HCT116 (cell line): ENCODE measurements around the gene DTWD1. TPM values are rescaled to one million over a fixed set of nuclear protein-coding genes. Genes with fewer than 3 reads are reported as not detected.

Source experiments
- ATAC-seq: fragments of 200-7000 bp; cut with Tn5 transposase; 2 replicates; pipeline ENCODE4 v1.9.1; 2020; ENCODE audit warnings: mild to moderate bottlenecking, moderate library complexity
- BruUV-seq: library from RNA; stranded (reverse); fragments of 400-500 nt; replicated peaks from 2 replicates; lab custom pipeline; 2021; lab: Mats Ljungman, UMichigan
- CTCF ChIA-PET: fragments of 300-600 bp; sonication (Branson Sonifier 250); formaldehyde crosslinking; loops from one replicate; lab custom pipeline; 2021; ENCODE audit warnings: antibody characterized with exemption; lab: Charles Lee
- POLR2A ChIA-PET: fragments of 300-600, 350-600 bp; sonication (Branson Sonifier 250); formaldehyde crosslinking; loops from one replicate; lab custom pipeline; 2021; ENCODE audit warnings: antibody characterized with exemption; lab: Charles Lee
- RAD21 ChIA-PET, 2 experiments: fragments of 300-600 bp; sonication (Branson Sonifier 250); formaldehyde crosslinking; loops; one replicate each; lab custom pipeline; 2023; ENCODE audit warnings: low total read pairs in 2 of 2; ENCODE audit not compliant: uncharacterized antibody in 2 of 2, unreplicated experiment in 2 of 2, low non-redundant PET in 1 of 2; lab: Charles Lee
- DNase-seq: peaks from one replicate; pipeline ENCODE4 v3.0.0-alpha.2; 2010; ENCODE audit warnings: low read depth, low spot score
- H2AFZ ChIP-seq: fragments of 200-600 bp; shearing (Covaris generic), sonication (generic); 2 replicates; pipeline ENCODE4 v1.6.1; 2017; ENCODE audit warnings: low read depth, mixed run types, mixed read lengths, antibody characterized with exemption, low read length; ENCODE audit not compliant: poor library complexity, severe bottlenecking
- H3K27ac ChIP-seq: 2 replicates; pipeline ENCODE4 v1.5.1; 2012; ENCODE audit warnings: low read depth, low read length
- H3K27me3 ChIP-seq: fragments of 200-600 bp; sonication (generic); 2 replicates; pipeline ENCODE4 v1.6.1; 2016; ENCODE audit warnings: mixed run types, low read length, mixed read lengths; ENCODE audit not compliant: insufficient read depth
- H3K36me3 ChIP-seq, 2 experiments: fragments of 200-500 bp in 1 of 2; fragments of 200-600 bp in 1 of 2; sonication (Bioruptor generic) in 1 of 2; sonication (generic) in 1 of 2; 2 replicates each; pipeline versions ENCODE4 v1.5.1 to v1.6.1; 2014 to 2016; ENCODE audit warnings: low read length in 2 of 2, inconsistent platforms in 1 of 2, mixed read lengths in 1 of 2, mixed run types in 1 of 2; ENCODE audit not compliant: insufficient read depth in 2 of 2, control insufficient read depth in 1 of 2
- H3K4me1 ChIP-seq, 2 experiments: fragments of 200-600 bp in 1 of 2; sonication (generic) in 1 of 2; 2 replicates each; pipeline versions ENCODE4 v1.5.1 to v1.6.1; 2012 to 2017; ENCODE audit warnings: low read length in 2 of 2, inconsistent platforms in 1 of 2, mild to moderate bottlenecking in 1 of 2, mixed read lengths in 1 of 2, mixed run types in 1 of 2, moderate library complexity in 1 of 2; ENCODE audit not compliant: insufficient read depth in 2 of 2, control insufficient read depth in 1 of 2
- H3K4me2 ChIP-seq: fragments of 200-600 bp; sonication (generic); 2 replicates; pipeline ENCODE4 v1.6.1; 2017; ENCODE audit warnings: mixed run types, low read length, mixed read lengths
- H3K4me3 ChIP-seq, 2 experiments: fragments of 200-600 bp in 1 of 2; sonication (generic) in 1 of 2; replicated peaks in 1 of 2; 2 replicates each; pipeline ENCODE4 v1.5.1; 2011 to 2016; ENCODE audit warnings: low read length in 2 of 2, control low read depth in 1 of 2, low read depth in 1 of 2, mild to moderate bottlenecking in 1 of 2, mixed read lengths in 1 of 2, mixed run types in 1 of 2
- H3K79me2 ChIP-seq: fragments of 200-600 bp; sonication (generic); 2 replicates; pipeline ENCODE4 v1.6.1; 2017; ENCODE audit warnings: mild to moderate bottlenecking, mixed run types, low read length, moderate library complexity, mixed read lengths; ENCODE audit not compliant: insufficient read depth
- H3K9ac ChIP-seq: fragments of 200-600 bp; sonication (generic); 2 replicates; pipeline ENCODE4 v1.6.1; 2016; ENCODE audit warnings: low read length, mixed read lengths
- H3K9me2 ChIP-seq: fragments of 200-600 bp; sonication (generic), shearing (Covaris generic); 2 replicates; pipeline ENCODE4 v1.6.1; 2017; ENCODE audit warnings: mixed run types, mild to moderate bottlenecking, moderate library complexity; ENCODE audit not compliant: insufficient read depth
- H3K9me3 ChIP-seq, 2 experiments: fragments of 200-500 bp in 1 of 2; fragments of 200-600 bp in 1 of 2; sonication (Bioruptor generic) in 1 of 2; sonication (generic) in 1 of 2; 2 replicates each; pipeline ENCODE4 v1.6.1; 2014 to 2017; ENCODE audit warnings: low read length in 2 of 2, mixed read lengths in 2 of 2, inconsistent platforms in 1 of 2, low read depth in 1 of 2, mild to moderate bottlenecking in 1 of 2, mixed run types in 1 of 2, moderate library complexity in 1 of 2; ENCODE audit not compliant: control insufficient read depth in 1 of 2, insufficient read depth in 1 of 2
- H4K20me1 ChIP-seq: fragments of 200-600 bp; sonication (generic), shearing (Covaris generic); 2 replicates; pipeline ENCODE4 v1.6.1; 2017; ENCODE audit warnings: mixed run types, mild to moderate bottlenecking, moderate library complexity; ENCODE audit not compliant: insufficient read depth
- CBX3 ChIP-seq: IDR thresholded peaks from 2 replicates; pipeline ENCODE4 v1.6.1; 2012; ENCODE audit warnings: low read depth
- CEBPB ChIP-seq: IDR thresholded peaks from 2 replicates; pipeline ENCODE4 v1.6.1; 2012; ENCODE audit warnings: low read depth
- ELF1 ChIP-seq: IDR thresholded peaks from 2 replicates; pipeline ENCODE4 v1.6.1; 2012; ENCODE audit warnings: low read depth, borderline replicate concordance
- EZH2 ChIP-seq: fragments of 200-600 bp; sonication (generic); IDR thresholded peaks from 2 replicates; pipeline ENCODE4 v1.6.1; 2017; ENCODE audit warnings: antibody characterized with exemption, mixed run types
- EZH2phosphoT487 ChIP-seq: fragments of 200-600 bp; IDR thresholded peaks from 2 replicates; pipeline ENCODE4 v1.6.1; 2018; ENCODE audit warnings: antibody characterized with exemption, borderline replicate concordance
- FOSL1 ChIP-seq: IDR thresholded peaks from 2 replicates; pipeline ENCODE4 v1.6.1; 2012; ENCODE audit warnings: low read depth
- JUND ChIP-seq: IDR thresholded peaks from 2 replicates; pipeline ENCODE4 v1.6.1; 2012
- POLR2AphosphoS5 ChIP-seq: IDR thresholded peaks from 2 replicates; pipeline ENCODE4 v1.6.1; 2011; ENCODE audit warnings: mild to moderate bottlenecking, low read depth, low read length, moderate library complexity
- RAD21 ChIP-seq: IDR thresholded peaks from 2 replicates; pipeline ENCODE4 v1.6.1; 2012; ENCODE audit warnings: low read depth, mild to moderate bottlenecking
- SIN3A ChIP-seq: IDR thresholded peaks from 2 replicates; pipeline ENCODE4 v1.6.1; 2012; ENCODE audit warnings: low read depth
- SP1 ChIP-seq: IDR thresholded peaks from 2 replicates; pipeline ENCODE4 v1.6.1; 2012; ENCODE audit warnings: low read depth
- SRF ChIP-seq: IDR thresholded peaks from 2 replicates; pipeline ENCODE4 v1.6.1; 2012; ENCODE audit warnings: low read depth
- TCF7L2 ChIP-seq: IDR thresholded peaks from 2 replicates; pipeline ENCODE4 v1.7.0; 2011; ENCODE audit warnings: borderline replicate concordance, inconsistent platforms; ENCODE audit not compliant: insufficient read depth, insufficient read length; ENCODE audit errors: extremely low read depth
- ZFX ChIP-seq: fragments of 450-650 bp; IDR thresholded peaks from 2 replicates; pipeline ENCODE4 v1.6.1; 2017
- intact Hi-C: fragments of 100-400 bp; cut with micrococcal nuclease; formaldehyde crosslinking; loops from 2 replicates; pipeline ENCODE4 v1.10.0; 2022
- total RNA-seq: library from RNA; stranded (reverse); gene quantifications from one replicate; pipeline ENCODE4 v1.2.1, GENCODE V29; 2021; ENCODE audit not compliant: unreplicated experiment
- TF ChIP-seq, protein P1 (sequence below), 3 experiments: fragments of 200-600 bp in 1 of 3; sonication (generic) in 1 of 3; IDR thresholded peaks in 2 of 3; conservative IDR thresholded peaks in 1 of 3; 2 replicates each; pipeline ENCODE4 v1.5.1; 2012 to 2017; ENCODE audit warnings: low read depth in 2 of 3, low read length in 2 of 3, antibody characterized with exemption in 1 of 3, borderline replicate concordance in 1 of 3, control low read depth in 1 of 3, mild to moderate bottlenecking in 1 of 3, mixed read lengths in 1 of 3, mixed run types in 1 of 3, moderate library complexity in 1 of 3; ENCODE audit not compliant: insufficient read depth in 1 of 3
- TF ChIP-seq, protein P2 (sequence below): IDR thresholded peaks from 2 replicates; pipeline ENCODE4 v1.6.1; 2012; ENCODE audit warnings: low read depth
- TF ChIP-seq, protein P3 (sequence below): IDR thresholded peaks from 2 replicates; pipeline ENCODE4 v1.6.1; 2011; ENCODE audit warnings: mild to moderate bottlenecking, low read length, moderate library complexity; ENCODE audit not compliant: insufficient replicate concordance; ENCODE audit errors: extremely low read depth

Gene DTWD1
- total RNA-seq, 1 experiment from 2014 or later: 34.5 TPM

DNA sequence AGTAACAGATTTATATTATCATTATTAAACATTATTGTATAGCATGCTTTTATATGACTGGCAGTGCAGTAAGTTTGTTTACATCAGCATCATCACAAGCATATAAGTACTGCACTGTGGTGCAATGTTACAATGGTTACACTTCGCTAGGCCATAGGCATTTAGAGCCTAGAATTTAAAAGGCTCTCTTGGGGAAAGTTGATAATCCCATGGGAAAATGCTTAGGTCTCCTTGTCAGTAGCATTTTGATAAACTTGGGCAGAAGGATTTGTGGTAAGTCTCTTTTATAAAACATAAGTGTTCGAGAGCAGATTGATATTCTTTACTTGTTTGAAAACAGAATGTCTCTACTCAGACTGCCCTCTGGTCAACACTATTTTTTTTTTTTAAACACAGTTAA is 7.5 kb downstream of the DTWD1 start:
- Histone ChIP-seq H4K20me1 (no peaks in the 10 kb centered on the region; the same call in 1 of the 2 replicates), H3K79me2 (peaks cover 75% of the 10 kb centered on the region), H3K9ac (no peak overlapping the region), H3K9me3 (peaks cover 8% of the 10 kb centered on the region in 2 experiments; a peak in 2 of 4 replicates), H3K4me3 (no peak overlapping the region), H3K36me3 (peaks cover 10 to 30% of the 10 kb centered on the region in 2 experiments), H3K4me1 (peaks cover 16 to 28% of the 10 kb centered on the region in 2 experiments), H2AFZ (no peak overlapping the region), H3K27me3 (no peaks in the 10 kb centered on the region), H3K27ac (no peak overlapping the region)
- ChIA-PET POLR2A (no interaction called here), CTCF (no interaction called here)
- no peak for ATAC-seq
- no TSS peak for BruUV-seq
- TF ChIP-seq, protein P1, sequence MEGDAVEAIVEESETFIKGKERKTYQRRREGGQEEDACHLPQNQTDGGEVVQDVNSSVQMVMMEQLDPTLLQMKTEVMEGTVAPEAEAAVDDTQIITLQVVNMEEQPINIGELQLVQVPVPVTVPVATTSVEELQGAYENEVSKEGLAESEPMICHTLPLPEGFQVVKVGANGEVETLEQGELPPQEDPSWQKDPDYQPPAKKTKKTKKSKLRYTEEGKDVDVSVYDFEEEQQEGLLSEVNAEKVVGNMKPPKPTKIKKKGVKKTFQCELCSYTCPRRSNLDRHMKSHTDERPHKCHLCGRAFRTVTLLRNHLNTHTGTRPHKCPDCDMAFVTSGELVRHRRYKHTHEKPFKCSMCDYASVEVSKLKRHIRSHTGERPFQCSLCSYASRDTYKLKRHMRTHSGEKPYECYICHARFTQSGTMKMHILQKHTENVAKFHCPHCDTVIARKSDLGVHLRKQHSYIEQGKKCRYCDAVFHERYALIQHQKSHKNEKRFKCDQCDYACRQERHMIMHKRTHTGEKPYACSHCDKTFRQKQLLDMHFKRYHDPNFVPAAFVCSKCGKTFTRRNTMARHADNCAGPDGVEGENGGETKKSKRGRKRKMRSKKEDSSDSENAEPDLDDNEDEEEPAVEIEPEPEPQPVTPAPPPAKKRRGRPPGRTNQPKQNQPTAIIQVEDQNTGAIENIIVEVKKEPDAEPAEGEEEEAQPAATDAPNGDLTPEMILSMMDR (IDR thresholded peaks at IDR 0.05 in 2 of 3, conservative IDR thresholded peaks at IDR 0.05 in 1 of 3; ENCODE audit: borderline replicate concordance in 1 of 3, insufficient read depth in 1 of 3, low read depth in 2 of 3, low read length in 2 of 3): no peak
- TF ChIP-seq, protein P2, sequence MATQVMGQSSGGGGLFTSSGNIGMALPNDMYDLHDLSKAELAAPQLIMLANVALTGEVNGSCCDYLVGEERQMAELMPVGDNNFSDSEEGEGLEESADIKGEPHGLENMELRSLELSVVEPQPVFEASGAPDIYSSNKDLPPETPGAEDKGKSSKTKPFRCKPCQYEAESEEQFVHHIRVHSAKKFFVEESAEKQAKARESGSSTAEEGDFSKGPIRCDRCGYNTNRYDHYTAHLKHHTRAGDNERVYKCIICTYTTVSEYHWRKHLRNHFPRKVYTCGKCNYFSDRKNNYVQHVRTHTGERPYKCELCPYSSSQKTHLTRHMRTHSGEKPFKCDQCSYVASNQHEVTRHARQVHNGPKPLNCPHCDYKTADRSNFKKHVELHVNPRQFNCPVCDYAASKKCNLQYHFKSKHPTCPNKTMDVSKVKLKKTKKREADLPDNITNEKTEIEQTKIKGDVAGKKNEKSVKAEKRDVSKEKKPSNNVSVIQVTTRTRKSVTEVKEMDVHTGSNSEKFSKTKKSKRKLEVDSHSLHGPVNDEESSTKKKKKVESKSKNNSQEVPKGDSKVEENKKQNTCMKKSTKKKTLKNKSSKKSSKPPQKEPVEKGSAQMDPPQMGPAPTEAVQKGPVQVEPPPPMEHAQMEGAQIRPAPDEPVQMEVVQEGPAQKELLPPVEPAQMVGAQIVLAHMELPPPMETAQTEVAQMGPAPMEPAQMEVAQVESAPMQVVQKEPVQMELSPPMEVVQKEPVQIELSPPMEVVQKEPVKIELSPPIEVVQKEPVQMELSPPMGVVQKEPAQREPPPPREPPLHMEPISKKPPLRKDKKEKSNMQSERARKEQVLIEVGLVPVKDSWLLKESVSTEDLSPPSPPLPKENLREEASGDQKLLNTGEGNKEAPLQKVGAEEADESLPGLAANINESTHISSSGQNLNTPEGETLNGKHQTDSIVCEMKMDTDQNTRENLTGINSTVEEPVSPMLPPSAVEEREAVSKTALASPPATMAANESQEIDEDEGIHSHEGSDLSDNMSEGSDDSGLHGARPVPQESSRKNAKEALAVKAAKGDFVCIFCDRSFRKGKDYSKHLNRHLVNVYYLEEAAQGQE: no peak
- TF ChIP-seq ELF1: no peak
- TF ChIP-seq JUND: no peak
- TF ChIP-seq POLR2AphosphoS5: no peak
- no peak for TF ChIP-seq RAD21
- no peak for TF ChIP-seq EZH2
- TF ChIP-seq FOSL1: no peak
- TF ChIP-seq TCF7L2: no peak
- TF ChIP-seq CBX3: no peak
- TF ChIP-seq SIN3A: no peak
- TF ChIP-seq CEBPB: no peak
- TF ChIP-seq SRF: no peak
- TF ChIP-seq, protein P3, sequence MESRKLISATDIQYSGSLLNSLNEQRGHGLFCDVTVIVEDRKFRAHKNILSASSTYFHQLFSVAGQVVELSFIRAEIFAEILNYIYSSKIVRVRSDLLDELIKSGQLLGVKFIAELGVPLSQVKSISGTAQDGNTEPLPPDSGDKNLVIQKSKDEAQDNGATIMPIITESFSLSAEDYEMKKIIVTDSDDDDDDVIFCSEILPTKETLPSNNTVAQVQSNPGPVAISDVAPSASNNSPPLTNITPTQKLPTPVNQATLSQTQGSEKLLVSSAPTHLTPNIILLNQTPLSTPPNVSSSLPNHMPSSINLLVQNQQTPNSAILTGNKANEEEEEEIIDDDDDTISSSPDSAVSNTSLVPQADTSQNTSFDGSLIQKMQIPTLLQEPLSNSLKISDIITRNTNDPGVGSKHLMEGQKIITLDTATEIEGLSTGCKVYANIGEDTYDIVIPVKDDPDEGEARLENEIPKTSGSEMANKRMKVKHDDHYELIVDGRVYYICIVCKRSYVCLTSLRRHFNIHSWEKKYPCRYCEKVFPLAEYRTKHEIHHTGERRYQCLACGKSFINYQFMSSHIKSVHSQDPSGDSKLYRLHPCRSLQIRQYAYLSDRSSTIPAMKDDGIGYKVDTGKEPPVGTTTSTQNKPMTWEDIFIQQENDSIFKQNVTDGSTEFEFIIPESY: no peak
- TF ChIP-seq ZFX: no peak
- TF ChIP-seq EZH2phosphoT487: no peak
- TF ChIP-seq SP1: no peak
- TF ChIP-seq, all 23 proteins: peak for 0
- RAD21 ChIA-PET: no interaction called here
- no peak for DNase-seq
- no peaks in the 10 kb centered on the region for H3K9me2 ChIP-seq
- intact Hi-C loops: loop anchor here (10.0 kb wide), 1 partner anchor 394 kb away; no protein-coding TSS in a partner anchor
- H3K4me2 ChIP-seq: no peak overlapping the region
